ENCODE results near the gene GP2. TPM values are rescaled to one million over a fixed set of nuclear protein-coding genes. Genes with fewer than 3 reads are reported as not detected.

Gene GP2
- 2.2 TPM for total RNA-seq
- long read RNA-seq, result 0 reads

DNA sequence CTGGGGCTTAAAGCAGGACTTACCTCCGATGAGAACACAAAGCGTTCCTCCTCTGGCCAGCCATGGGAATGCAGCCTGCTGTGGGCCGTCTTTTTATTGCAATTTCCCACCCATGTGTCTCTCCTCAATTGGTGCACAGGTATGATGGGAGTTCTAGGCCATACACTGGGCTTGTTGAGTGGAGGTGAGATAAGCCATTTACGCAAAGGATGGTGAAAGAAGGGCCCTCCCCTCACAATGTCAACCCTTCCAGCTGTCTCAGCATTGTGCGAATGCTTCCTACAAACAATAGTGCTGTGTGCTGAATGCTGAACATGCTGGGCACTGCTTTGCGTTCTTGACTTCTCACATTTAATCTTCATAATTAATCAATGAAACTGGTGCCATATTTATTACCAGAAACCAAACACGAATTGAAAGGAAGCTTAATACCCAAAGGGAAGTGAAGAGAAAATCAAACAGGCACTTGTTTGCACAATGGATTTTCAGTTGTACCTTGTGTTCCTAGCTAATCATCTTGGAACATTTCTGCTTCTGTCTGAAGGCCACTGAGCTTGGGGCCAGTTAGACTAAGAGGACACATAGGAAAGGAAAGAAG lies at the start of gene GP2:
GP2 (minus strand) TSS at position 70 of the 598 bp plus-strand sequence. CDS start 1,082 bp downstream, outside the sequence.
- DNase-seq (ENCODE audit: low spot score), result no peak

- DNase-seq (ENCODE audit: low spot score), result no peak
These were observed 45.4 kb upstream of the GP2 start for GRCh38 chr16:20372701-20373100.

GRCh38 chr16:20369452-20370054 lies 42.2 kb upstream of the GP2 start:
- DNase-seq (ENCODE audit: low spot score), result no peak

DNA sequence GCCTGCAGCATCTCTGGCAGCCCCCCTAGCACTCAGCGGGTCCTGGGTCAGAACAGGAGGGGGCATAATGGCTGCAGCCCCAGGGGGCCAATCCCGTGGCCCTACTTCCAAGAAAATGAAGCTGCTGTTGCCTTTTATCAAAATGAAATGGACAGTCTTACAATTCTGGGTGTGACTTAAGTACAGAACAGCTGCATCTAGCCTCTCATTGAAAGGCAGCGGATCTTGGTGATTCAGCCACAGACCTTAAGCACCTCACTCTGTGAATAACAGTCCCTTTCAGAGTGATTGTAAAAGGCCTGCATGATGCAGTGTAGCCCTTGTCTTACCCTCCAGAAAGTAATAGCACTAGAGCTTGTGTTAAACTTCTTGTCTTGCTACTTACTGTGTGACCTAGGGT lies 36.7 kb upstream of the GP2 start:
- DNase-seq (ENCODE audit: low spot score), result no peak

DNA sequence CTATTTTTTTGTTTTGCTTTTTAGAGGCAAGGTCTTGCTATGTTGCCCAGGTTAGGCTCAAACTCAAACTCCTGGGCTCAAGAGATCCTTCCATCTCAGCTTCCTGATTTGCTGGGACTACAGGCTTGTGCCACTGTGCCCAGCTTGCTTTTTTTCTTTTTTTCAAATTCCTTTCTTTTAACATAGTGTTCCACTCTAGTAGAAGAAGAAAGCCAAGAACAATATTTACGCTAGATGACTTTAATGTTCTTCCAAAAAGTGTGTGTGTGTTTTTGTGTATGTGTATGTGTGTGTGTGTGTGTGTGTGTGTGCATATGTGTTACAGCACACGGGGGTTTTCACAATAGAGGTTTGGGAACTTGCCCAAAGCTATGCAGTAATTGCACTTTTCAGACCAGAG lies 35.9 kb upstream of the GP2 start:
- no peak for DNase-seq (ENCODE audit: low spot score)

GRCh38 chr16:20359997-20360396 lies 32.7 kb upstream of the GP2 start:
- no peak for DNase-seq (ENCODE audit: low spot score)

DNA sequence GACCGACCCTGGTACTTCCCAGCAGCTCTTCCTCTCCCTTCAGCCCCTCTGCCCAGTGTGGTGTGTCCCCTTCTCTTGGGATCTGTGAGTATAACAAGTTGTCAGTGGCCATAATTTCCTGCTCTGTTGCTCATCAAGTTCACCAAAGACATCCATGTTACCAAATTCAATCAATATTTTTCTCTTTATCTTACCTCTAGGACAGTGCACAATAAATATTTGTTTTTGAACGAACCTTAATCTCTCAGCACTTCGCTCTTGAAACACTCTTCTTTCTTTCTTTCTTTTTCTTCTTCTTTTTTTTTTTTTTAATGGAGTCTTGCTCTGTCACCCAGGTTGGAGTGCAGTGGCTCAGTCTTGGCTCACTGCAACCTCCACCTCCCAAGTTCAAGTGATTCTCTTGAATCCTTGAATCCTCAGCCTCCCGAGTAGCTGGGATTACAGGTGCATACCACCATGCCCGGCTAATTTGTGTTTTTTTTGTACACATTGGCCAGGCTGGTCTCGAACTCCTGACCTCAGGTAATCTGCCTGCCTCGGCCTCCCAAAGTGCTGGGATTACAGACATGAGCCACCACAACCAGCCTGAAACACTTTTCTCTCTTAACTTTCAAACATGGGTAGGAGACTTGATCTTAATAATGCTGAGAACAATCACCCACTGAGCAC lies 27.9 kb upstream of the GP2 start:
- no peak for DNase-seq (ENCODE audit: low spot score)

GRCh38 chr16:20353379-20353778 lies 26.1 kb upstream of the GP2 start:
- no peak for DNase-seq (ENCODE audit: low spot score)

- DNase-seq (ENCODE audit: low spot score), result no peak
These were observed 25.3 kb upstream of the GP2 start, which contains the start of gene UMOD for GRCh38 chr16:20352615-20353014. Gene UMOD, minus strand, starts transcription at chr16:20352715. Its CDS starts 1,978 bp downstream, at chr16:20350737.

- DNase-seq (ENCODE audit: low spot score), result no peak
These were observed 22.3 kb upstream of the GP2 start for GRCh38 chr16:20349615-20350014.

DNA sequence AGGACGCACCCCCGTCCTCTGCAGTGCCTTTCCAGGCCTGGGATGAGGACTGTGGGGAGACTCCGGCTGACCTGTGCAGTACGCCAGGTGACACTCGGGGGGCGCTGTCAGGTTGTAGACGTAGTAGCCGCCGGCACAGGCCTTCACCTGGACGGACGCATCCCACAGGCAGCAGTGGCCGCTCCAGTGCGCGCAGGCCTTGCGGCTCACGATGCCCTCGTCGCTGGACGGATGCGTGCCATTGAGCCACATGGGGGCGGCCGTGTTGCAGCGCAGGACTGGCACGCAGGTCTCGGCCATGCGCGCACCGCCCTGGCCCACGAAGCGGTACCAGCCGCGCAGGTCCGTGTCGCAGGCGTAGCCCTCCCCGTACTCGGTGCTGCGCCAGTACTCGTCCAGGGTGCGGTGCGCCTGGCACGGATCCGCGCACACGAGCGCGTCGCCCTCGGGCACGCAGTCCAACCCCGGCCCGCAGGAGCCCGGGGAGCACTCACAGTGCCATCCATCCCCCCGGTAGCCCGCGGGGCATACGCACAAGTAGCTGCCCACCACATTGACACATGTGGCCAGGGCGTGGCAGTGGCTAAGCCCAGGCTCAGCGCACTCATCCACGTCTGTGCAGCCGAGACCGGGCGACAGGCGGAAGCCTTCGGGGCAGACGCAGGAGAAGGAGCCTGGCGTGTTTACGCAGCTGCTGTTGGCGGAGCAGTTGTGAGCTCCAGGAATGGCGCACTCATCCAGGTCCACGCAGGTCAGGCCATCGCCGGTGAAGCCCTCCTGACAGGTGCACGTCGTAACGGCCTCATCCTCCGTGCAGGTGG lies 21.3 kb upstream of the GP2 start:
- DNase-seq (ENCODE audit: low spot score), result no peak

- no peak for DNase-seq (ENCODE audit: low spot score)
These were observed 20.5 kb upstream of the GP2 start for GRCh38 chr16:20347666-20348364.

DNA sequence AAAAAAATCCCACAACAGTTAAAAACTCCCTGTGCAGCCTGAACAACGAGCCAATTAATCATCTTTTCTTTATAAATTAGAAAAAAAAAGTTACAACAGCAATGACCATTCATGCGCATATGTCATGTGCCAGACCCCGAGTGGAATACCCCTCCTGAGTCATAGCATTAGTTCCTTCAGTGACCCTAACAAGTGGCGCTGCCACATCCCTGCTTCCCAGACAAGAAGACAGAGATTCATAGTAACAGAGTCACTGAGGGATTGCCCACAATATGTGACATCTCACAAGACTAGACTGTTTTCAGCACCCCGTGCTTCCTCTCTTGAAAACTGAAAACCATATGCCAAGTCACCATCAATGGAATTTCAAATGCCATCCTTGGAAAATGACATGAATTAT lies 17.3 kb upstream of the GP2 start:
- no peak for DNase-seq (ENCODE audit: low spot score)

GRCh38 chr16:20339744-20340143 lies 12.4 kb upstream of the GP2 start:
- no peak for DNase-seq (ENCODE audit: low spot score)

DNA sequence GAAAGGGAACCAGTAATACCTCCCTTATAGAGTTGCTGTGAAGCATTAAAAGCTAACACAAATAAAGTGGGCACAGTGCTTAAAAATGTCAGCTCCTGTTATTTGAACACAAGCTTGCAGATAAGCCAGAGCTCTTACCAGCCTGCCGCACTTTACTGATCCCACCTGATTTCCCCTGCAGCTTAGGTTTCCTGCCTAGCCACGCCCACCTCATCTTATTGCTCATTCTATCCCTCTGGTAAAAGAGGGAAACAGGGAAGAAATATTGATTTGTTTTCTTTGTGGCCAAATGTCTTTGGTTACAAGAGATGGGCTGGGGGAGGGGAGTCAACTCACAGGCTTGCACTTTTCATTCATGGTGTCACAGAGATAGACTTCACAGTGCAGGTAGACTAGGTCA lies 9.6 kb upstream of the GP2 start:
- DNase-seq (ENCODE audit: low spot score), result no peak

GRCh38 chr16:20334396-20334795 lies 7.1 kb upstream of the GP2 start:
- DNase-seq (ENCODE audit: low spot score), result no peak

DNA sequence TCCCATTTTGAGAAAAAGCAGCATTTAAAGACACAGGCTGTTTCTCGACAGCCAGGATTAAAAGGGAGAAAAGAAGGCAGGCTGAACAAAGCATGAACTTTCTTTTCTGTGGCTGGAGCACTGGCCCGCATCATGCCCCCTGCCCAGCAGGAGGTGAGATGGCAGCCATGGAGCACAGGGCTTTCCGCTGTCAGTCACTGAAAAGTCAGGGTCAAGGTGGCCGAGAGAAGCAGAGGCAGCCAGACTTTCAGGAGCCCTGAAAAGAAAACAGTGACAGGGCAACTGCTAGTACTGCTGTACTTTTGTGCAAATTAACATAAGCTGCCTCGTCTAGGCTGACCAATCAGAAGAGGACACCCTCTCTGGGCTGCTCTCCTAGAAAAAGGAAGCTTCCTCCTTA lies 5.8 kb upstream of the GP2 start:
- DNase-seq (ENCODE audit: low spot score), result no peak

DNA sequence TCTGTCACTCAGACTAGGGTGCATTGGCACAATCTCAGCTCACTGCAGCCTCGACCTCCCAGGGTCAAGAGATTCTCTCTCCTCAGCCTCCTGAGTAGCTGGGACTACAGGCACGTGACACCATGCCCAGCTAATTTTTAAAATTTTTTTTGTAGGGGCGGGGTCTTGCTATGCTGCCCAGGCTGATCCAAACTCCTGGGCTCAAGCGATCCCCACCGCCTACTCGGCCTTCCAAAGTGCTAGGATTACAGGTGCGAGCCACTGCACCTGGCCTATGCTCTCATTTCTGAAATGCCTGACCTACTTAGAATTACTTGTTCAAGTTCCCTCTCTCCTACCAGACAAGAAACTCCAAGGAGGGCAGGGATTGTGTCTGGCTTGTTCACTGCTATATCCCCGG lies 5.1 kb upstream of the GP2 start:
- DNase-seq (ENCODE audit: low spot score), result no peak

DNA sequence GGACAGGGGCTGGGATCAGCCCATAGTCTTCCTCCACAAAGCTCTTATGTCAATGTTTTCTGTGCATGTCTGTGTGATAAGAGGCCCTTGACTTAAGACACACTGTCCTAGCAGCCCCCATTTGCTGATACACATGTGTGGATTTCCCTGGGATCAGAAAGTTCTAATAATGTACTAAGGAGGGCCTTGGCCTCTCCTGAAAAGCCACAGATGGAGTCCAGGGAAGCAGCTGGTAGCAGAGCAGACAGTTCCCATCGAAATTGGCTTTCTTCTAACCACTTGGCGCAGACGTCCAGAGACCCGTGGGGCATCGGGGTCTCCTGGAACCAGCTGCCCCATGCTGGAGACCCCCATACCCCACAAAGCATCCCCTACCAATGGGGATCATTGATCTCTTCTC lies 4.3 kb upstream of the GP2 start:
- no peak for DNase-seq (ENCODE audit: low spot score)

- no peak for DNase-seq (ENCODE audit: low spot score)
These were observed 2.3 kb upstream of the GP2 start for GRCh38 chr16:20329392-20330138.

DNA sequence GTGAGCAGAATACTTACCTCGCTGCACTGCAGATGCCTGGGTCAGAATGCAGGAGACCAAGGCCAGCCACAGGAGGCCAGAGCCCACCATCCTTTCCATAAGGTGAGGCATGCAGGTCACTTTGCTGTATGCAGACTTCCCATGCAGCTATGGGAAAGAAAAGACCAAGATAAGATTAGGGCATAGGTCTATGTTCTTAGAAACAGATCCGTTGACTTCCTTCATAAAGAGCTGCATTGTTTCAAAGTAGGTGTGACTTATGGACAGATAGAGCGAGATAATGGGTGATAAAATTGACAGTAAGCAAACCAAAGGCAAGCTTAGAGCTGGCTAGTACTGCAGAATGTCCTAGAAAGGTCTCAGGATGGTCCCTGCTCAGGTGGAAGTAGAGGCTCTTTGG lies 992 bp downstream of the GP2 start:
- no peak for DNase-seq (ENCODE audit: low spot score)
